DMS153 treated with DMSO at 0.1 percent for 48 hours (cell line): Measurements from ENCODE around the gene GRIFIN.

ENCODE experiments used
- DNase-seq: peaks from one replicate; lab custom pipeline; 2025; ENCODE audit not compliant: unreplicated experiment; lab: John Stamatoyannopoulos, UW

GRIFIN gene

GRCh38 chr7:2476298-2476697, at the start of gene GRIFIN:
GRIFIN (minus strand) TSS chr7:2476398; CDS start chr7:2476383, 15 bp downstream.
- no peak for DNase-seq

- no peak for DNase-seq
Observed at GRCh38 chr7:2524808-2525657, 48.8 kb upstream of the GRIFIN start.

GRCh38 chr7:2523941-2524807, 48.0 kb upstream of the GRIFIN start:
- DNase-seq: peak; percentile 98

GRCh38 chr7:2523461-2523936, 47.3 kb upstream of the GRIFIN start:
- peak; percentile 85 for DNase-seq

GRCh38 chr7:2522780-2523433, 46.7 kb upstream of the GRIFIN start:
- DNase-seq: peak; percentile 76

GRCh38 chr7:2521952-2522591, 45.9 kb upstream of the GRIFIN start:
- DNase-seq: no peak

- no peak for DNase-seq
Observed at GRCh38 chr7:2521341-2521745, 45.1 kb upstream of the GRIFIN start.

GRCh38 chr7:2520761-2521290, 44.6 kb upstream of the GRIFIN start:
- DNase-seq: no peak

- no peak for DNase-seq
Observed at GRCh38 chr7:2520131-2520760, 44.0 kb upstream of the GRIFIN start.

- DNase-seq: peak; percentile 94
Observed at GRCh38 chr7:2519119-2519930, 43.1 kb upstream of the GRIFIN start, which contains the start of gene LFNG. LFNG (plus strand) TSS chr7:2519774; CDS start chr7:2519862, 88 bp downstream.

- DNase-seq: no peak
Observed at GRCh38 chr7:2518737-2519118, 42.5 kb upstream of the GRIFIN start.

- DNase-seq: peak; percentile 67
Observed at GRCh38 chr7:2517678-2518507, 41.7 kb upstream of the GRIFIN start.

- DNase-seq: no peak
Observed at GRCh38 chr7:2517026-2517425, 40.8 kb upstream of the GRIFIN start.

GRCh38 chr7:2516194-2516555, 40.0 kb upstream of the GRIFIN start:
- DNase-seq: no peak

- no peak for DNase-seq
Observed at GRCh38 chr7:2515424-2516193, 39.4 kb upstream of the GRIFIN start.

- DNase-seq: no peak
Observed at GRCh38 chr7:2514473-2515423, 38.5 kb upstream of the GRIFIN start.
